ENCODE results near the gene RBFOX2.

GRCh38 chr22:35972559-35972958, 56.1 kb downstream of the RBFOX2 start:
- TF ChIP-seq CTCF (IDR thresholded peaks at IDR 0.05) (no peak), POLR2A (IDR thresholded peaks at IDR 0.05) (no peak)
